Activated T-helper 2 cell treated with anti-CD3 and anti-CD28 coated beads, Interferon-gamma antibody, Interleukin-2, Interleukin-4, amounts not matched to agents 10 μg/mL and 5 μg/mL and 100 μg/mL, durations not matched to agents 14 hours and 24 hours and 36 hours (primary cell): Measurements from ENCODE around the gene SCT. TPM values are rescaled to one million over a fixed set of nuclear protein-coding genes. Genes with fewer than 3 reads are reported as not detected.

Experiments
- DNase-seq: peaks from one replicate; pipeline ENCODE4 v3.0.0; 2021; ENCODE audit warnings: low spot score
- H3K27ac Mint-ChIP-seq: one replicate; pipeline ENCODE4 v1.8.0; 2021; ENCODE audit warnings: mixed read lengths
- H3K27me3 Mint-ChIP-seq: one replicate; pipeline ENCODE4 v1.8.0; 2021; ENCODE audit warnings: low read depth, mixed read lengths
- H3K36me3 Mint-ChIP-seq: one replicate; pipeline ENCODE4 v1.8.0; 2021; ENCODE audit warnings: low read depth, mixed read lengths
- H3K4me1 Mint-ChIP-seq: one replicate; pipeline ENCODE4 v1.8.0; 2021; ENCODE audit warnings: low read depth, mixed read lengths
- H3K4me3 Mint-ChIP-seq: one replicate; pipeline ENCODE4 v1.8.0; 2021; ENCODE audit warnings: low read depth, mild to moderate bottlenecking, moderate library complexity, mixed read lengths
- H3K9me3 Mint-ChIP-seq: one replicate; pipeline ENCODE4 v1.8.0; 2021; ENCODE audit warnings: mixed read lengths
- intact Hi-C: fragments of 100-400 bp; cut with micrococcal nuclease; formaldehyde crosslinking; loops from one replicate; pipeline ENCODE4 v1.15.1; 2023
- total RNA-seq: library from RNA; stranded (reverse); gene quantifications from 2 replicates; pipeline ENCODE4 v1.2.3, GENCODE V29; 2022

The SCT gene, protein sequence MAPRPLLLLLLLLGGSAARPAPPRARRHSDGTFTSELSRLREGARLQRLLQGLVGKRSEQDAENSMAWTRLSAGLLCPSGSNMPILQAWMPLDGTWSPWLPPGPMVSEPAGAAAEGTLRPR
- not detected in 2 replicates for total RNA-seq

DNA sequence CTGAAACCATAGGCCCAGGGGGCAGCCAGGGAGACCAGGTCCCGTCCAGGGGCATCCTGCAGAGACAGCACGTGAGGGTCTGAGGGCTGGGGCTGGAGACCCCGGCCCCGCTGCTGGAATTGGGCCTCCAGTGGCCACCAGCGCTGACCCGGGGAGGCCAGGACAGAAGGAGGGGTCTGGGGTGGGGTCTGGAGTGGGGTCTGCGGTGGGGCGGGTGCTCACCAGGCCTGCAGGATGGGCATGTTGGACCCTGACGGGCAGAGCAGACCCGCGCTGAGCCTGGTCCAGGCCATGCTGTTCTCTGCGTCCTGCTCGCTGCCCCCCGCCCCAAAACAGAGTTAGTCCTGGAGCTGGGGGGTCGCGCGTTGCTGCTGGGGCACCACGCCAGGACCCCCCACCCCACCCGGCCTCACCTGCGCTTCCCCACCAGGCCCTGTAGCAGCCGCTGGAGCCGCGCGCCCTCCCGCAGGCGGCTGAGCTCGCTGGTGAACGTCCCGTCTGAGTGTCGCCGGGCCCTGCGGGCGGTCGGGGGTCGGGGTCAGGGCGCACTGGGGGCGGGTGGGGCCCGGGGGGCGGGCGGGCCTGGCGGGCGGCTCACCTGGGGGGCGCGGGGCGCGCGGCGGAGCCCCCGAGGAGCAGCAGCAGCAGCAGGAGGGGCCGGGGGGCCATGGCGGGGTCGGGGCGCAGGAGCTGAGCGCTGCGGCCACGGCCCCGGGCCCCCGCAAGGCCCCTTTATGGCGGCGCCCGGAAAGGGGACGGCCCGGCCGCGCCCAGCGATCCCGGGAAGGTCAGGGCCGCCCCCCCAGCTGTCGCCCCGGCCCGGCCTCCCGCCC is at the start of gene SCT:
SCT (minus strand) TSS at position 707 of the 833 bp plus-strand sequence; CDS start at position 669, 38 bp downstream.
- no peak within 1 kb of the TSS for H3K27ac Mint-ChIP-seq
- H3K9me3 Mint-ChIP-seq = no peaks in the 10 kb centered on the region
- intact Hi-C loops = no loop called here
- H3K27me3 Mint-ChIP-seq = peaks cover 15% of the 10 kb centered on the region
- no peak for DNase-seq
- H3K4me3 Mint-ChIP-seq = no peak within 1 kb of the TSS
- peaks cover 17% of the 10 kb centered on the region for H3K4me1 Mint-ChIP-seq
- H3K36me3 Mint-ChIP-seq = peaks cover 7% of the 10 kb centered on the region

DNA sequence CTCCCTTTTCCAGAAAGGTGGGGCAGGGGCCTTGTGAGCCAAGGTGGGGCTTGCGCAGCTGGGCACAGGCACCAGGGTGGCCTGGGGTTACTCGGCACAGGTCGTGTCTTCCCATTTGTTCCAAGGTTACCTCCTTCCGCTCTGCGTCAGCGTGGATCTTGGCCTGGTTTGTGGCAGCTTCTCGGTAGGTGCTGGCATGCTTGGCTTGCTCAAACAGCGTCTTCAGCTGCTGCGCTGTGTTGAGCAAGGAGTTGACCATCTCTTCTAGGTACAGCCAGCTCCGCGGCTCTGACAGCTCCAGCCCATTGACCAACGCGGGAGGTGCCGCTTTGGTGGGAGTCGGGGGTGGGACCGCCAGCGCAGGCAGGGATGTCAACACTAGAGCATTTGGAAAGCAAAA is 47.4 kb upstream of the SCT start:
- no peak for DNase-seq
- H3K36me3 Mint-ChIP-seq = peaks cover 36% of the 10 kb centered on the region
- H3K4me3 Mint-ChIP-seq = no peak overlapping the region
- H3K9me3 Mint-ChIP-seq = no peaks in the 10 kb centered on the region
- no peaks in the 10 kb centered on the region for H3K27me3 Mint-ChIP-seq
- intact Hi-C loops = no loop called here
- H3K4me1 Mint-ChIP-seq = no peaks in the 10 kb centered on the region
- no peak overlapping the region for H3K27ac Mint-ChIP-seq

DNA sequence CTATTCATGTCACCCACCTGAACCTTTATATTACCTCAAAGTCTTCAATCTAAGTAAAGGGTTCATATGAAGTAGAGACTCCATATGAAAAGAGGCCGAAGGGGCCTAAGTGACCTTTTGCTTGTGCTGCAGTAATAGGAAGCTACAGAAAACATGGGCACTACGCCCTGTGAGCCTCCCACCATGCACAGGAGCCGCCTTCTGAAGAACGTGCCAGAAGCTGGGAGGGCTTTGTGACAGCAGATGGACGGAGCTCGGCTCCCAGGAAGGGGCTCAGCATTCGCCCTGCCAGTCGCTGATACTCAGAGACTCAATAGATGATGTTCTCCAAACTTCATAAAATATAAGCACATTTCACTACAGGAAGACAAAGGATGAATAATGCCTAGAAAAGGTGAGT is 46.9 kb upstream of the SCT start:
- Mint-ChIP-seq H3K4me3 (no peak overlapping the region), H3K36me3 (peaks cover 35% of the 10 kb centered on the region), H3K27me3 (no peaks in the 10 kb centered on the region), H3K9me3 (no peaks in the 10 kb centered on the region), H3K27ac (no peak overlapping the region), H3K4me1 (no peaks in the 10 kb centered on the region)
- intact Hi-C loops = no loop called here
- DNase-seq = no peak

DNA sequence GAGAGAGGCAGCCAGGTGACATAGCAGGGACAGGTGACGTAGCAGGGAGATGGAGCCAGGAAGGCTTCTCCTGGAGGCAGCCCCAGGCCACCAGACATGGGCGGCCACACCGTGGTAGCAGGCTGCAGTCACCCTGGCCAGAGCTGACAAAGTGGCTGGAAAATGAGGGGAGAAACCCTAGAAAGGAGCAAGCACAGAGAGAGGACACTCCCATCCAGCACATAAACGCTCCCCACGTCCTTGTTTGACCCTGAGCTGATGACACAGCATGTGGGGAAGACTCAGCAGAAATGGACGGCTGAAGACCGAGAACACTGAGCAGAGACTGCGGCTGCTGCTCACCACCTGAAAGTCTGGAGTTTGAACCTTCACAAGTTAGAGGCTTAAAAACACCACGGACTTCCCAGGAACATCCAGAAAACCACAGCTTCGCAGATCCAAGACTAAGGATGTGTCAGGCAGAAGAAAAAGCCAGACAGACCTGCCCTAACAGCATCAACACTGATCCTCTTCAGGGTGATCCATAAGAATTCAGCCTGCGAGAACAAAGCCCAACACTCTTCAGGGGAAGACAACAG is 38.8 kb upstream of the SCT start:
- Mint-ChIP-seq H3K4me1 (no peaks in the 10 kb centered on the region), H3K4me3 (no peak overlapping the region), H3K36me3 (peaks cover 26% of the 10 kb centered on the region), H3K9me3 (no peaks in the 10 kb centered on the region), H3K27me3 (no peaks in the 10 kb centered on the region), H3K27ac (no peak overlapping the region)
- no peak for DNase-seq
- intact Hi-C loops = no loop called here

DNA sequence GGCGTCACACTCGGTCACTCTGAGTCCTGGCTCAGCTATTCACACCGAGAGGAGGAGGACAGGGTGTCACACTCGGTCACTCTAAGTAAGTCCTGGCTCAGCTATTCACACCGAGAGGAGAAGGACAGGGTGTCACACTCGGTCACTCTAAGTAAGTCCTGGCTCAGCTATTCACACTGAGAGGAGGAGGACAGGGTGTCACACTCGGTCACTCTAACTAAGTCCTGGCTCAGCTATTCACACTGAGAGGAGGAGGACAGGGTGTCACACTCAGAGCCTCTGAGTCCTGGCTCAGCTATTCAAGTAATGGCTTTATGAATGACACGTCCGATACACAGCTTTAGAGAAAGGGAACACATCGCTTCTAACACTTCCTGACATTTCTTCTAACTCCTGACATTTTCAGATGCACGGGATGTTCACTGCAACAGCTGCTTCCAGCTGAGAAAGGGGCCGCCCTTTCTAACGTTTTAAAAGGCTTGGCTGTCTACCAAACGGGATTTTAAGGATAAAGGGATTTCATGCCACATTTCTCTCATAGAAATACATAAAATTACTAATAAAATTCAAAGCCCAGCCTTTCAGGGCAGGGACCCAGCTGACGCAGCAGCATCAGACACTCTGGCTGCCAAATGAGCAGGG is 38.2 kb upstream of the SCT start:
- H3K9me3 Mint-ChIP-seq = no peaks in the 10 kb centered on the region
- intact Hi-C loops = no loop called here
- H3K27ac Mint-ChIP-seq = no peak overlapping the region
- H3K4me3 Mint-ChIP-seq = no peak overlapping the region
- H3K4me1 Mint-ChIP-seq = no peaks in the 10 kb centered on the region
- no peaks in the 10 kb centered on the region for H3K27me3 Mint-ChIP-seq
- H3K36me3 Mint-ChIP-seq = peaks cover 26% of the 10 kb centered on the region
- DNase-seq = no peak

DNA sequence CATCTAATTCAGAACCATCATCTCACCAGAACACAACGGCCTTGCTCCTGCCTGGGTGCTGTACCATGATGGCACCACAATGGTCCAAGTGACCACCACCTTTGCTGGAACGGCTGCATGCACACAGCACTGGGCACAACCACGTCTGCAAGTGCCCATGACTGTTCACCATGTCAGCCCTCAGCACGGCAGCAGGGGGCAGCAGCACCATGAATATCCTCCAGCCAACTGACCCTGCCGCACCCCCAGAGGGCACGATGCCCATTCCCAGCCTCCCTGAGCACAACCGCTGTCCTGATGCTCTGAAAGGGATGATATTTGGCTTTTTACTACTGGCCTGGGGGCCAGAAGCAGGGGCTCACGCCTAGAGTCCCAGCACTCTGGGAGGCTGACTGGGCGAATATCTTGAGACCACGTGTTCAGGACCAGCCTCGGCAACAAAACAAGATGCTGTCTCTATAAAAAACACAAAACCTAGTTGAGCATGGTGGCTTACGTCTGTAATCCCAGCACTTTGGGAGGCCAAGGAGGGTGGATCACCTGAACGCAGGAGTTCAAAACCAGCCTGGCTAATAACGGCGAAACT is 35.8 kb upstream of the SCT start:
- no peaks in the 10 kb centered on the region for H3K9me3 Mint-ChIP-seq
- no peak overlapping the region for H3K4me3 Mint-ChIP-seq
- DNase-seq = peak; percentile 16
- intact Hi-C loops = loop anchor here (2.0 kb wide), 1 partner anchor 60 kb away; no protein-coding TSS in a partner anchor
- no peak overlapping the region for H3K27ac Mint-ChIP-seq
- H3K4me1 Mint-ChIP-seq = no peaks in the 10 kb centered on the region
- no peaks in the 10 kb centered on the region for H3K27me3 Mint-ChIP-seq
- H3K36me3 Mint-ChIP-seq = peaks cover 26% of the 10 kb centered on the region

DNA sequence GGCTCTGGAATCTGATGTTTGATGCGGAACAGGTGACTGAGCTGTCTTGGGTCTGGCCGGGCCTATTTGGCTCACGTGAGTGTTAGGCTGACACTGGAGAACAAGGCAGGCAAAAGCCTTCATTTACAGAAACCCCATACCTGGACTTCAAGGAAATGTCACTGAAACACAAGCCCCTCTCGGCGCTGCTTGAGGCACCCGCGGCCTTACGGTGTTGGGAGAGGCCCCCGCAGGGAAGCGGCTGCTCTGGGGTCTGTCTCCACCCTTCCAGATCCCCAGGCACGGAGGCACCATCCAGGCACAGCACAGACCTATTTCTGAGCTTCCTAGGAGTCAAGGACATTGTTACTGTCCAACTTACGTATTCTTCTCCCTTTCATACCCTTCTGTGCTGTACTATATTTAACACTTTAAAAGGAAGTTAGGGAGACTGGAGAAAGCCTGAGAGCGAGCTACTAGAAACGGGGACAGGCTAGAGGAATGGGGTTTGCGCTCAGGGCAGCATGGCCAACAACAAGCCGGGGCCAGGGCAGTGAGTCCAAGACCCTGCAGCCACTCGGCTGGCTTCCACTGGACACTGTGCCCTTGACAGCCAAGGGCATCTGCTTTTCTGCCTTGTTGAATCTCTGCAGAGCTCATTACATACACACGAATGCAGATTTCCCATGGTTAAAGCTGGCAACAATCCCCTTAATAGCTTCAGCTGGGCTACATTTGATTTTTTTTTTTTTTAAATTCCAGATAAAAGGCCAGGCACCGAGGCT is 33.9 kb upstream of the SCT start:
- DNase-seq = no peak
- H3K9me3 Mint-ChIP-seq = no peaks in the 10 kb centered on the region
- H3K4me1 Mint-ChIP-seq = no peaks in the 10 kb centered on the region
- intact Hi-C loops = no loop called here
- H3K27ac Mint-ChIP-seq = no peak overlapping the region
- no peak overlapping the region for H3K4me3 Mint-ChIP-seq
- peaks cover 22% of the 10 kb centered on the region for H3K36me3 Mint-ChIP-seq
- no peaks in the 10 kb centered on the region for H3K27me3 Mint-ChIP-seq

DNA sequence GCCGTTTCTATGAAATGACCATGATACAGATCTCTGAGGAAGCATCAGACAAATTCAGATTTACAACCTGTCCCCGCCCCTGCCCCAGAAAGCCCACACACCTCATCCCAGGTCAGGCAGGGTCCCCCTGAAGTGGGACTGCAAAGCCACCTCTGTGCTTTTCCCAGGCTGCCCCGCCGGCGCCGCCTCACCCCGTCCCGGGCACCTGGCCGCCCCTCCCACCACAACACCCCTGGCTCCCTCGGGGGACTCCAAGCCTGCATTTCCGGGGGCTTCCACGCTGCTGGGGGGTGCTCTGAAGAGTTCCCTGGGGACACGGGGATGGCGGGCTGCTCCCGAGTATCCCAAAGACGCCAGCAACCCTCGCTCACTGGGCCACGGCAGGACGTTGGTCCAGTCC is 33.3 kb upstream of the SCT start:
- H3K9me3 Mint-ChIP-seq = no peaks in the 10 kb centered on the region
- no peak for DNase-seq
- H3K4me1 Mint-ChIP-seq = no peaks in the 10 kb centered on the region
- intact Hi-C loops = no loop called here
- no peak overlapping the region for H3K27ac Mint-ChIP-seq
- H3K4me3 Mint-ChIP-seq = no peak overlapping the region
- no peaks in the 10 kb centered on the region for H3K27me3 Mint-ChIP-seq
- H3K36me3 Mint-ChIP-seq = peaks cover 19% of the 10 kb centered on the region

DNA sequence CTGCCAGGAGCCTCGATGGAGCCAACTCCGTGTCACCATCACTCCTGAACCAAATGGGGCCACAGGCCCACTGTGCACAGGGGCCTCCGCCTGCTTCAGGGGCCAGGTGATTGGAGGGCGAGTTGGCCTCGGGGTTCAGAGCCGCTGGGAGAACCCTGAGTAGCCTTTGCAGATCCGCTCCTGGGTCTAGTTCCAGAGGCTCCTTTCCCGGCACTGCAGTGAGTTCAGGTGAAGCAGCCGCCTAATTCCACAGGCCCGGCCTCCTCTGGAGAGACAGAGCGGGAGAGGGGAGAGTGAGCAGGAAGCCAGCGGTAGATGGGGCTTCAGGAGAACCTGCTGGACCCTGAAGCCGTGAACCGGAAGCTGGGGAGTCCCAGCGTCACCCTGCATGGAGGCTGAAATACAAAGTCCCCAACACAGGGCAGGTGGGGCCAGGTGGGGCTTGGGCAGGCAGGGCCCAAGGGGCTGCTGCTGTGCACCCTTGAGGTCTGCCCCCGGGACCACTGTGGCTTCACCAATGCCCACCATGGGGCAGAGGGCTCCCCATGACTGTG is 32.6 kb upstream of the SCT start:
- peaks cover 18% of the 10 kb centered on the region for H3K36me3 Mint-ChIP-seq
- no peaks in the 10 kb centered on the region for H3K9me3 Mint-ChIP-seq
- H3K27me3 Mint-ChIP-seq = no peaks in the 10 kb centered on the region
- intact Hi-C loops = no loop called here
- no peak for DNase-seq
- no peak overlapping the region for H3K27ac Mint-ChIP-seq
- H3K4me3 Mint-ChIP-seq = no peak overlapping the region
- H3K4me1 Mint-ChIP-seq = no peaks in the 10 kb centered on the region

DNA sequence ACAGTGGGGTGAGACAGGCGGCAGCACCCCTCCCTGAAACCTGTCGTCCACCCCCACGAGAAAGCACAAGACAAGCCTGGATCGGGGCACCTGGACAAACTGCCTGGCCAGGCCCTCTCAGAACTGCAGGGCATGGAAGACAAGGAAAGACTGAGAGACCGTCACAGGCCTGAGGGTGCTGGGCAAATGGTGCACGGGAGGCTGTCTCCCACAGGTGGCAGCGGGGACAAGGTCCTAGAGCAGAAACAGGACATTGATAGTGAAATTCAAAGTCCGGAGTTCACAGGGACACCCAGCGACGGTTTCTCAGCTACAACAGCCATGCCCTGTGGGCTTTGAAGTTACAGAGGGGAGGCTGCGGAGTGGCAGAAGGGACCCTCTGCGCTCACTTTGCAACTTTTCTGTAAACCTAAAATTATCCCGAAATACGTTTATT is 30.7 kb upstream of the SCT start:
- Mint-ChIP-seq H3K36me3 (peaks cover 21% of the 10 kb centered on the region), H3K4me1 (no peaks in the 10 kb centered on the region), H3K27me3 (no peaks in the 10 kb centered on the region), H3K4me3 (no peak overlapping the region), H3K27ac (no peak overlapping the region), H3K9me3 (no peaks in the 10 kb centered on the region)
- DNase-seq = no peak
- intact Hi-C loops = no loop called here

DNA sequence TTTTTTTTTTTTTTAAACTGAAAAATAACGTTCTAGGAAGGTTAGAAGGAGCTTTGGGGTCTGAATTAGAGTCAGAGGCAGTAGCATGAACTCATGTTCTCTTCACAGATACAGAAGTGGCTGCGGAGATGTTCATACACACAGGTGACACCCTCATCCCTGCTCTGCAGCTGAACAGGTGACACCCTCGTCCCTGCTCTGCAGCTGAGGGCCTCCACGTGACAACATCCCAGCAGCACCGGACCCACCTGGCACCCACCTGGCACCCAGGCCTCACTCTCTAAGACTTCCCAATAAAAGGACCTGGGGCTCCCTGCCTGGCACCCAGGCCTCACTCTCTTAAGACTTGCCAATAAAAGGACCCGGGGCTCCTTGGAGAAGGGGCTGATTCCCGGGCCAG is 29.9 kb upstream of the SCT start:
- Mint-ChIP-seq H3K9me3 (no peaks in the 10 kb centered on the region), H3K27me3 (no peaks in the 10 kb centered on the region), H3K4me3 (no peak overlapping the region), H3K36me3 (peaks cover 20% of the 10 kb centered on the region), H3K27ac (no peak overlapping the region), H3K4me1 (no peaks in the 10 kb centered on the region)
- intact Hi-C loops = no loop called here
- DNase-seq = no peak

DNA sequence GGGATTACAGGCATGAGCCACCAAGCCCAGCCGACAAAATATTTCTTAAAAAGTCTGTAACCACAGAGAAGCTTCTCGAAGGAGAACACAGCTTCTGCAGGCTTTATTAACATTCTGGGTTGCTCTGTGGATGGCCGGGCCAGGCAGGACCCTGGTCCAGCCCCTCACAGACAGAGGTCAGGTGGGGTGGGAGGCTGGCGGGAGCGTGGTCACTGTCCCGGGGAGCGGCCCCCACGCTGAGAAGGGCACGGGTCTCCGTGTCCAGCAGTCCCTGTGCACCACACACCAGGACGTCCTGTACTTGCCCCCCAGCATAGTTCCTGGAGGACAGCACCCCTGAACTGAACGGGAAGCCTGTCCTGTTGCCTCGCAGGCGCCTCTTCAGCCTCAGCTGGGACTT is 29.4 kb upstream of the SCT start:
- Mint-ChIP-seq H3K4me1 (no peaks in the 10 kb centered on the region), H3K9me3 (no peaks in the 10 kb centered on the region), H3K27ac (no peak overlapping the region), H3K4me3 (no peak overlapping the region), H3K36me3 (peaks cover 20% of the 10 kb centered on the region), H3K27me3 (no peaks in the 10 kb centered on the region)
- DNase-seq = no peak
- intact Hi-C loops = no loop called here
